WTC11 (cell line): ENCODE results near the gene DNM3. TPM values are rescaled to one million over a fixed set of nuclear protein-coding genes. Genes with fewer than 3 reads are reported as not detected.
"Not testable (repeated sequence)": the region's sequence is repeated elsewhere in the genome, so short reads cannot be mapped to it uniquely, and the experiment has no call there.

Source experiments
- ATAC-seq: fragments of 200-7000 bp; cut with Tn5 transposase; 2 replicates; pipeline ENCODE4 v1.10.0; 2021; ENCODE audit warnings: mild to moderate bottlenecking, moderate library complexity
- CTCF ChIA-PET: fragments of 300-600 bp; sonication (Branson Sonifier 250); formaldehyde crosslinking; loops from one replicate; lab custom pipeline; 2021; ENCODE audit warnings: antibody characterized with exemption; lab: Charles Lee
- POLR2A ChIA-PET: fragments of 350-600 bp; sonication (Branson Sonifier 250); formaldehyde crosslinking; loops from one replicate; lab custom pipeline; 2021; ENCODE audit warnings: antibody characterized with exemption; lab: Charles Lee
- DNase-seq: peaks from one replicate; pipeline ENCODE4 v3.0.0; 2021; ENCODE audit warnings: low spot score
- H3K27ac Mint-ChIP-seq: 2 replicates; pipeline ENCODE4 v1.8.0; 2021; ENCODE audit warnings: mixed read lengths
- H3K27me3 Mint-ChIP-seq: 2 replicates; pipeline ENCODE4 v1.8.0; 2021; ENCODE audit warnings: low read depth, mild to moderate bottlenecking, moderate library complexity, mixed read lengths
- H3K36me3 Mint-ChIP-seq: 2 replicates; pipeline ENCODE4 v1.8.0; 2021; ENCODE audit warnings: mixed read lengths
- H3K4me1 Mint-ChIP-seq: 2 replicates; pipeline ENCODE4 v1.8.0; 2022; ENCODE audit warnings: mixed read lengths
- H3K4me3 Mint-ChIP-seq: 2 replicates; pipeline ENCODE4 v1.8.0; 2021; ENCODE audit warnings: mild to moderate bottlenecking, moderate library complexity, mixed read lengths
- H3K9me3 Mint-ChIP-seq: 2 replicates; pipeline ENCODE4 v1.8.0; 2021; ENCODE audit warnings: mixed read lengths
- AR ChIP-seq: fragments of 250-450 bp; sonication (Bioruptor Pico); IDR thresholded peaks from 2 replicates; pipeline ENCODE4 v1.9.0; 2021; ENCODE audit warnings: mild to moderate bottlenecking
- ATF1 ChIP-seq: sonication (generic); formaldehyde crosslinking; IDR thresholded peaks from 2 replicates; pipeline ENCODE4 v1.8.1; 2023; ENCODE audit warnings: mild to moderate bottlenecking, moderate library complexity, missing genetic modification reagents
- E2F4 ChIP-seq: sonication (generic); formaldehyde crosslinking; IDR thresholded peaks from 2 replicates; pipeline ENCODE4 v1.8.1; 2022; ENCODE audit warnings: low read depth, mild to moderate bottlenecking, moderate library complexity, missing genetic modification reagents, borderline replicate concordance
- FOXK1 ChIP-seq: sonication (generic); formaldehyde crosslinking; IDR thresholded peaks from 2 replicates; pipeline ENCODE4 v1.8.0; 2022; ENCODE audit warnings: mild to moderate bottlenecking, moderate library complexity, missing genetic modification reagents
- FOXP1 ChIP-seq: sonication (generic); formaldehyde crosslinking; IDR thresholded peaks from 2 replicates; pipeline ENCODE4 v1.8.0; 2022; ENCODE audit warnings: missing genetic modification reagents, mild to moderate bottlenecking, moderate library complexity, borderline replicate concordance
- FOXP4 ChIP-seq: sonication (generic); formaldehyde crosslinking; IDR thresholded peaks from 2 replicates; pipeline ENCODE4 v1.8.0; 2022; ENCODE audit warnings: mild to moderate bottlenecking, missing genetic modification reagents
- GRHL2 ChIP-seq: fragments of 250-450 bp; sonication (Bioruptor Pico); IDR thresholded peaks from 2 replicates; pipeline ENCODE4 v1.8.0; 2022; ENCODE audit warnings: mild to moderate bottlenecking, moderate library complexity; ENCODE audit not compliant: insufficient replicate concordance, severe bottlenecking
- HMGA2 ChIP-seq: fragments of 250-450 bp; sonication (Bioruptor Pico); IDR thresholded peaks from 2 replicates; pipeline ENCODE4 v1.4.0; 2021; ENCODE audit warnings: mild to moderate bottlenecking, moderate library complexity
- MLX ChIP-seq: sonication (generic); formaldehyde crosslinking; IDR thresholded peaks from 2 replicates; pipeline ENCODE4 v1.8.1; 2023; ENCODE audit warnings: mild to moderate bottlenecking, missing genetic modification reagents, moderate library complexity
- MYBL2 ChIP-seq: sonication (generic); formaldehyde crosslinking; IDR thresholded peaks from 2 replicates; pipeline ENCODE4 v1.8.1; 2023; ENCODE audit warnings: mild to moderate bottlenecking, moderate library complexity, missing genetic modification reagents
- NFATC4 ChIP-seq: fragments of 250-450 bp; sonication (Bioruptor Pico); IDR thresholded peaks from 2 replicates; pipeline ENCODE4 v1.9.0; 2021; ENCODE audit warnings: mild to moderate bottlenecking
- NFE2L1 ChIP-seq: sonication (generic); formaldehyde crosslinking; IDR thresholded peaks from 2 replicates; pipeline ENCODE4 v1.8.1; 2023; ENCODE audit warnings: missing genetic modification reagents
- NR2C2 ChIP-seq: sonication (generic); formaldehyde crosslinking; IDR thresholded peaks from 2 replicates; pipeline ENCODE4 v1.8.0; 2022; ENCODE audit warnings: mild to moderate bottlenecking, missing genetic modification reagents
- NR3C1 ChIP-seq: sonication (generic); formaldehyde crosslinking; conservative IDR thresholded peaks from 2 replicates; pipeline ENCODE4 v1.8.1; 2023; ENCODE audit warnings: low read depth, mild to moderate bottlenecking, missing genetic modification reagents
- PREB ChIP-seq: sonication (generic); formaldehyde crosslinking; IDR thresholded peaks from 2 replicates; pipeline ENCODE4 v1.8.1; 2022; ENCODE audit warnings: mild to moderate bottlenecking, missing genetic modification reagents, moderate library complexity, borderline replicate concordance
- PRRX2 ChIP-seq: fragments of 250-450 bp; sonication (Bioruptor Pico); IDR thresholded peaks from 2 replicates; pipeline ENCODE4 v1.8.0; 2021; ENCODE audit warnings: mild to moderate bottlenecking
- RORB ChIP-seq: fragments of 250-450 bp; sonication (Bioruptor Pico); IDR thresholded peaks from 2 replicates; pipeline ENCODE4 v1.9.0; 2021; ENCODE audit warnings: mild to moderate bottlenecking
- SP1 ChIP-seq: sonication (generic); formaldehyde crosslinking; conservative IDR thresholded peaks from 2 replicates; pipeline ENCODE4 v1.8.1; 2022; ENCODE audit warnings: missing genetic modification reagents
- TEAD1 ChIP-seq: sonication (generic); formaldehyde crosslinking; IDR thresholded peaks from 2 replicates; pipeline ENCODE4 v1.8.0; 2022; ENCODE audit warnings: mild to moderate bottlenecking, missing genetic modification reagents
- ZSCAN18 ChIP-seq: fragments of 250-450 bp; sonication (Bioruptor Pico); IDR thresholded peaks from 2 replicates; pipeline ENCODE4 v2.1.2; 2022; ENCODE audit warnings: mild to moderate bottlenecking, moderate library complexity
- total RNA-seq: library from RNA; stranded (reverse); gene quantifications from 3 replicates; pipeline ENCODE4 v1.2.3, GENCODE V29; 2021

The DNM3 gene
- total RNA-seq, 1 experiment from 2014 or later = 1.9 TPM

- TF ChIP-seq AR (CRISPR knock-in tag) = no peak
- TF ChIP-seq NR3C1 (CRISPR knock-in tag) = no peak
- TF ChIP-seq FOXK1 = no peak
- TF ChIP-seq TEAD1 (CRISPR knock-in tag) = no peak
- no peak for TF ChIP-seq HMGA2
- no peak for TF ChIP-seq FOXP4 (CRISPR knock-in tag)
Measured at GRCh38 chr1:172024516-172024915, 183.2 kb downstream of the DNM3 start (continued).

GRCh38 chr1:172024944-172025738 lies 183.8 kb downstream of the DNM3 start:
- H3K4me1 Mint-ChIP-seq, H3K27me3 Mint-ChIP-seq, H3K9me3 Mint-ChIP-seq, H3K36me3 Mint-ChIP-seq, POLR2A ChIA-PET, ATAC-seq, DNase-seq, H3K4me3 Mint-ChIP-seq, H3K27ac Mint-ChIP-seq: not testable (repeated sequence)
- CTCF ChIA-PET = interaction anchor here (0.7 to 1.4 kb wide), 5 partner anchors 10 to 225 kb away, joined by 3 to 6 read pairs (median 4); no protein-coding TSS in a partner anchor

- peaks cover 5% of the 10 kb centered on the region; the same call in 1 of the 2 replicates for H3K9me3 Mint-ChIP-seq
- no peak for DNase-seq
- H3K4me1 Mint-ChIP-seq = peaks cover 6% of the 10 kb centered on the region
- no peak for ATAC-seq
- no peak overlapping the region for H3K27ac Mint-ChIP-seq
- no peak overlapping the region for H3K4me3 Mint-ChIP-seq
- CTCF ChIA-PET = interaction anchor here (1.0 to 1.2 kb wide), 2 partner anchors 241 to 359 kb away, joined by 3 to 4 read pairs; no protein-coding TSS in a partner anchor
- POLR2A ChIA-PET = no interaction called here
- no peaks in the 10 kb centered on the region for H3K27me3 Mint-ChIP-seq
- H3K36me3 Mint-ChIP-seq = no peaks in the 10 kb centered on the region
- no peak for TF ChIP-seq GRHL2
- no peak for TF ChIP-seq ATF1 (CRISPR knock-in tag)
- TF ChIP-seq MLX (CRISPR knock-in tag) = no peak
- TF ChIP-seq MYBL2 = no peak
- no peak for TF ChIP-seq PRRX2
- TF ChIP-seq NFE2L1 (CRISPR knock-in tag) = no peak
- TF ChIP-seq NFATC4 (CRISPR knock-in tag) = no peak
- TF ChIP-seq TEAD1 (CRISPR knock-in tag) = no peak
- TF ChIP-seq NR2C2 = no peak
- TF ChIP-seq PREB (CRISPR knock-in tag) = no peak
- no peak for TF ChIP-seq RORB (CRISPR knock-in tag)
- TF ChIP-seq FOXP1 (CRISPR knock-in tag) = no peak
- no peak for TF ChIP-seq AR (CRISPR knock-in tag)
- no peak for TF ChIP-seq E2F4 (CRISPR knock-in tag)
- TF ChIP-seq ZSCAN18 (CRISPR knock-in tag) = no peak
- no peak for TF ChIP-seq SP1 (CRISPR knock-in tag)
Measured at GRCh38 chr1:172040466-172040865, 199.2 kb downstream of the DNM3 start.
